NCI-H446 (cell line): ENCODE results near the gene TMEM63A.
"Not testable (repeated sequence)": the region's sequence is repeated elsewhere in the genome, so short reads cannot be mapped to it uniquely, and the experiment has no call there.

Experiments used
- DNase-seq, 2 experiments: peaks; one replicate each; lab custom pipeline; 2025; lab: John Stamatoyannopoulos, UW

Gene TMEM63A

DNA sequence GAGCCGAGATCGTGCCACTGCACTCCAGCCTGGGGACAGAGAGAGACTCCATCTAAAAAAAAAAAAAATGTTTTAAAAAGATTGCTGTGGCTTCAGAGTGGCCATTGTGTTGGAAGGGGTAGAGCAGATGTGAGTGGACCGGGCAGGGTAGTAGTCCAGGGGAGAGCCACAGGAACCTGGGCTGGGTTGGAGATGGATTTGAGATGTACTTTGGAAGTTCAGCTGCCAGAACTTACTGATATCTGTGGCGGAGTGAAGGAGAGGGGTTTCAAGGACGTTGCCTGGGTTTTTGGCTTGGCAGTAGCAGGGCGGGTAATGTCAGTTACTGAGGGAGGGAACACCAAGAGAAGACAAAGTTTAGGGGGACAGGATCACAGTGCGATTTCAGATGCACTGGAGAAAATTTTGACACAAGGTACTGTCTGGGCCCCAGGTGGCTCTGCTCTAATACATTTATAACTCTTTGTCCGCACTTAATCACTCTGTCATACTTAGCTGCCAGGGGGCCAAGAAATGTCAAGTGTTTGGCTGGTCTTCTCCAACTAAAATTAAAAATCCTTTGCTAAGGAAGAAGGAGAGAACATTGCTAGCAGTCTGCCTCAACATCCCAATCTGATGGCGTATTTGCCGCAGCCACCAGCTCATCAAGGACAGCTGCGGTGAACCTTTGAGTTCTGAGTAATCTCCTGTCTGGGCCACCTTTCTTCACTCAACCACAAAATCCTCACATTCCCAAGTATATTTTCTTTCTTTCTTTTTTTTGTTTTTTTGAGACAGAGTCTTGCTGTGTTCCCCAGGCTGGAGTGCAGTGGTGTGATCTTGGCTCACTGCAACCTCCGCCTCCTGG lies 62.6 kb downstream of the TMEM63A start:
- no peak for DNase-seq

DNA sequence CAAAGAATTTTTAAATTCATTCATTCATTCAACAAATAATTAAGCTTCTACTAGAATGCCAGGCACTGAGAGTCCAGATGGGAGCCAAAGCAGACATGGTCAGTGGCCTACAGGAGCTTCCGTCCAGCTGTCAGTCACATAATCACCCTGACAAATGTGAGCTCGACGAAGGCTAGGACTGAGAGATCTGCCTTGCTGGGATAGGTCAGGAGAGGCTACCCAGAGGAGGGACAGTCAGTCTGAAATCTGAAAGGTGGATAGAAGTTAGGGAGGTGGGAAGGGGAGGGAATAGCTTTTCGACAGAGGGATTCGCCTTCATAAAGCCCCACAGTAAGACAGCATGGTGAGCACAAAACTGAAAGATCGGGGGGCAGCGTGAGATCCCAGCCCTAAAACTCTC lies 64.0 kb downstream of the TMEM63A start:
- no peak for DNase-seq

DNA sequence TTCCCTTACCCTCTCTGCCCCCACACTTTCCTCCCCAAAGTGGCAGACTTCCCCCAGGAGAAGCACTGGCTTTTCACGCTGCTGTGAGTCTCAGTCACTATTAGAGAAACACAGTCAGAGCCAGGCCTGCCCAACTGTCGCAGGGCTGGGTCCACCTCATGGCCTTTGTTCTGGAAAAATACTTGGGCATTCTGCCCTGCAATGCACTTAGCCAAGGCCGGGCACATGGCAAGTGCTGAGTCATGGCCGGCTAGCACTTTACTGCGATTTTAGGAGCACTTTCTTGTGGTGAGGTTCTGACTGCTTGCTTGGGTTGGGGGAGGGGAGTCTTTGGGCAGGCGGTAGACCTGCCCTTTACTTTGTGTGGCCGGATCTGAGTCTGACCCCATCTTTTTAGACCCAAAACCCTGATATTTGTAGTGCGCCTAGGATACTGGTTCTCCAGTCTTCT lies 64.5 kb downstream of the TMEM63A start:
- peak; percentile 88 to 94 for DNase-seq

DNA sequence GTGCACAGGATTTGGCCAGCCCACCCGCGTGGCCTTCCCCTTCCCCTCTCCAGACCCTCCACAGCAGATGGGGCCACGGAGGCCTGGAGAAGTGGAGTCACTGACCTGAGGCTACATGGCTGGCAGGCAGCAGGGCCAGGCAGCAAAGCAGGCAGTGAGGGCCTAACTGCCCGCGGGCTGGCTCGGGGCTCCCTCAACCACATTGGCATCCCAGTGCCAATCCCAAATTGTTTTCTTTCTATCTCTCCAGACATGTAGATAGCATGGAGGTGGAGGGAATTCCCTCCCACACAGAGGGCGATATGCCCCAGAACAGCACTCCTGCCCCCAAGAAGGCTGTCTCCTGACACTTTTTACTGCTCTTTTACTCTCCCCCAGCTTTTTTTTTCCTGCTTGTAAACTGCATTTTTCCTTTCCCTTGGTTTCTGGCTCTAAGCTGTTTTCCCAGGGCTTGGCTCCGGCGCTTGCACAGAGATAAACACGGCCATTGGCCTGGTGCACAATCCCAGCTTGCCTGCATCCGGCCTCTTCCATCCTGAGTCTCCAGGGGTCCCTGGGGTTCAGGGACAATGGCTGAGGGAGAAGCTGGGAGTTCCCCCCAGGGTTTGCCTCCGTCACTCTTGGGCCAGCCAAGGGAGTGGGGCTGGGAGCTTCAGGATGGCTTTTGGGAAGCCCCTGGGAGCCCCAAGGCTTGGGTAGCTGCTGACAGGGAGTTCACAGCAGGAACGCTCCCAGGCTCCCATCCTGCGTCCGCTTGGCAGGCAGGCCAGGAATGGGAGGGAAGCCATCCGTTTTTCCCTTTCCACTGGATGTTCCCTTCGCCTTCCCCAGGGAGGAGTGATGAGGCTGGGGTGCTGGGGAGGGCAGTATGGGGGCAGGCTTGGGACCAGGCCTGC lies 65.3 kb downstream of the TMEM63A start:
- DNase-seq, result peak; percentile 61 to 68

- DNase-seq, result no peak
Observed at GRCh38 chr1:225815526-225816178, 66.5 kb downstream of the TMEM63A start.

DNA sequence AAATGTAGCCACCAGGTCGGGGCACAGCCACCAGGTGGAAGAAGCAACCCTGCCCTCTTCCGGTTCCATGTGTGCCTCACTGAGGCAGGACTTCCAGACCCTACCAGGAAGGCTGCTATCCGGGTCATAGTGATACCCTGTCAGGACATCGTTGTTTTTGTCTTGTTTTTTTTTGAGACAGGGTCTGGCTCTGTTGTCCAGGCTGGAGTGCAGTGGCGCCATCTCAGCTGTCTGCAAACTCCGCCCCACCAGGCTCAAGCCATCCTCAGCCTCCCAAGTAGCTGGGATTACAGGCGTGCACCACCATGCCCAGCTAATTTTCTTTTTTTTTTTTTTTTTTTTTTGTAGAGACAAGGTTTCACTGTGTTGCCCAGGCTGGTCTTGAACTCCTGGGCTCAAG lies 67.1 kb downstream of the TMEM63A start:
- DNase-seq, result not testable (repeated sequence)

- DNase-seq, result no peak
Observed at GRCh38 chr1:225814381-225814780, 67.8 kb downstream of the TMEM63A start.

DNA sequence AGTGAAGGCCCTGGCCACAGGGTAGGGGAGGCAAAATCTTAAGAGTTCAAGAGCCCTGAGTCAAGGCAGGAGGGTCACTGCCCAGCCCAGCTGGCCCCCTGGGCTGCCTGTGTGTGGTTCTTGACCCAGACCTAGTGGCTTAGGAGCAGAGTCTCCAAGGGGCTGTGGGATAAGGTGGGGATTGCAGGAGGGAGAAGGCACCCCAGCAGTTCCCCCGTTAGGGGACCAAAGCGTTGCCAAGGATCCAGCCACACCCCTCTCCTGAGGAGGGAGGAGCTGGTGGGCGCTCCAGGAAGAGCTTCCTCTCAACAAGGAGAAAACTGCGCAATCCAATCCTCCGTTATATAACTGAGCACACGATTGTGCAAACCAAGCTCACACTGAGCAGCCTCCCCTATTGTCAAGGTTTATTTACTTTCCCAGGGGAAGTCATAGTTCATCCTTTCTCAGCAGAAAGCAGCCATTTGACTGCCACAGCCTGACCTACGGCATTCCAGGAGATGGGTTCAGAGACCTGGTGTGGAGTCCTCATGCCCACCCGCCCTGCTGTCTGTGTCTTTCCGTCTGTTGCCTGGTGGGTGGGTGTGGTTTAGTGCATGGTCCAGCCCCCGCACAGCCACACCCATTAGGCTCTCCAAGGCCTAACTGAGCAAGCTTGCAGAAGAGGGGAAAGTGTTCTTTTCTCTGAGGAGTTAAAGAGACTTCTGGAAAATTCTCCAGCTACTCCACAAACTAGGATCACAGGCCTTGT lies 68.8 kb downstream of the TMEM63A start:
- no peak for DNase-seq

- DNase-seq, result no peak
Observed at GRCh38 chr1:225812488-225813213, 69.5 kb downstream of the TMEM63A start.

GRCh38 chr1:225811622-225812487 lies 70.3 kb downstream of the TMEM63A start:
- DNase-seq, result peak in 1 of 2 experiments; percentile 68

GRCh38 chr1:225810579-225811538 lies 71.3 kb downstream of the TMEM63A start:
- DNase-seq, result not testable (repeated sequence)

GRCh38 chr1:225809842-225810578 lies 72.2 kb downstream of the TMEM63A start, which contains the start of gene EPHX1:
Gene EPHX1, plus strand, starts transcription at chr1:225810124. Its CDS starts 18,606 bp downstream, at chr1:225828730.
- peak; percentile 33 to 83 for DNase-seq

GRCh38 chr1:225808136-225808535 lies 74.0 kb downstream of the TMEM63A start:
- no peak for DNase-seq

DNA sequence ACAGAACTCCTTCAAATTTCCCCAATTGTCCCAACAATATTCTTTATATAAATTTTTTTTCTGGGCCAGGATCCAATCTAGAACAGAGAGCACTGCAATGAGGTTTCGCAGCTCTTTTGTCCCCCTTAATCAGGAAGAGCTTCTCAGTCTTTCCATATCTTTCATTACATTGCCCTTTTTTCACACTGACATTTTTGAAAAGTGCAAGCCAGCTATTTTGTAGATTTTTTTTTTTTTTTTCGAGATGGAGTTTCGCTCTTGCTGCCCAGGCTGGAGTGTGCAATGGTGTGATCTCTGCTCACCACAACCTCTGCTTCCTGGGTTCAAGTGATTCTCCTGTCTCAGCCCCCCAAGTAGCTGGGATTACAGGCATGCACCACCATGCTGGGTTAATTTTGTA lies 75.4 kb downstream of the TMEM63A start:
- DNase-seq, result not testable (repeated sequence)

DNA sequence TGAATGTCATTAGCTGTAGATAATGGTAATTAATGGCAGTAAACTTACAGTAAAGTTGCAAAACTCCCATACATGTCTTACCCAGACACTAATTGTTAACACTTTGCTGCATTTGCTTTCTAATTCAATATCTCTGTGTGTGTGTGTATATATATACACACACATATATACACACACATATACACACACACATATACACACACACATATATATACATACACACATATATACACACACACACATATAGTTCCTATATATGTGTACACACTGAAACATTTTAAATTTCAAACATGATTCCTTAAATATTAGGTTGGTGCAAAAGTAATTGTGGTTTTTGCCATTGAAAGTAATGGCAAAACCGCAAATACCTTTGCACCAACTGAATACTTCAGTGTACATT lies 75.9 kb downstream of the TMEM63A start:
- no peak for DNase-seq

- not testable (repeated sequence) for DNase-seq
Observed at GRCh38 chr1:225801146-225801545, 81.0 kb downstream of the TMEM63A start.

DNA sequence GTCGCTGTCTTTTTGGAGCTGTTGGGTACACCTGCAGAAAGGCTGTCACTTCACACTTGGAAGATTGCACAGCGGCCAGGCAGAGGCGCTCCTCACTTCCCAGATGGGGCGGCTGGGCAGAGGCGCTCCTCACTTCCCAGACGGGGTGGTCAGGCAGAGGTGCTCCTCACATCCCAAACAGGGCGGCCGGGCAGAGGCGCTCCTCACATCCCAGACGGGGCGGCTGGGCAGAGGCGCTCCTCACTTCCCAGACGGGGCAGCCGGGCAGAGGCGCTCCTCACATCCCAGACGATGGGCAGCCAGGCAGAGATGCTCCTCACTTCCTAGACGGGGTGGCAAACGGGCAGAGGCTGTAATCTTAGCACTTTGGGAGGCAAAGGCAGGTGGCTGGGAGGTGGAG lies 86.1 kb downstream of the TMEM63A start:
- DNase-seq, result not testable (repeated sequence)
